Measurements from ENCODE around the gene MANEAL. TPM values are rescaled to one million over a fixed set of nuclear protein-coding genes. Genes with fewer than 3 reads are reported as not detected.

Gene MANEAL
- total RNA-seq, 1 experiment from 2014 or later: 6.4 TPM

- H3K36me3 Mint-ChIP-seq: peaks cover 6% of the 10 kb centered on the region; the same call in 1 of the 2 replicates
- H3K27ac Mint-ChIP-seq: no peak overlapping the region
- ATAC-seq: peak; percentile 60
- ChIA-PET CTCF (interaction anchor here (0.6 to 2.0 kb wide), 5 partner anchors 12 to 172 kb away, joined by 3 to 10 read pairs (median 6); partner anchors contain the start of genes C1orf122, EPHA10, MTF1 and YRDC), POLR2A (interaction anchor here (2.3 kb wide), 1 partner anchor 13 kb away, joined by 16 read pairs; the partner anchor contains the start of genes C1orf122 and YRDC)
- H3K4me3 Mint-ChIP-seq: peak overlapping the region; percentile 69
- DNase-seq (ENCODE audit: low spot score): peak; percentile 85
- H3K4me1 Mint-ChIP-seq: peaks cover 12% of the 10 kb centered on the region
- no peaks in the 10 kb centered on the region for H3K9me3 Mint-ChIP-seq
- peaks cover 46% of the 10 kb centered on the region for H3K27me3 Mint-ChIP-seq (ENCODE audit: low read depth)
- peak; percentile 79; the same call in 1 of the 2 replicates for TF ChIP-seq CREM (CRISPR knock-in tag; IDR thresholded peaks at IDR 0.05)
- TF ChIP-seq ZNF219 (CRISPR knock-in tag; IDR thresholded peaks at IDR 0.05; ENCODE audit: borderline replicate concordance): peak; percentile 96
- TF ChIP-seq ESRRA (CRISPR knock-in tag; IDR thresholded peaks at IDR 0.05; ENCODE audit: borderline replicate concordance): peak; percentile 92; the same call in 1 of the 2 replicates
- 0 out of 2 replicates have a peak, but pooled peaks have one; percentile 27 for TF ChIP-seq ZNF423 (CRISPR knock-in tag; IDR thresholded peaks at IDR 0.05)
- no peak for TF ChIP-seq ZNF416 (CRISPR knock-in tag; IDR thresholded peaks at IDR 0.05)
- TF ChIP-seq ZNF671 (CRISPR knock-in tag; IDR thresholded peaks at IDR 0.05): no peak
- TF ChIP-seq NFE2L1 (CRISPR knock-in tag; IDR thresholded peaks at IDR 0.05): peak; percentile 93
- TF ChIP-seq ATF3 (CRISPR knock-in tag; conservative IDR thresholded peaks at IDR 0.05): no peak
- TF ChIP-seq ZNF281 (CRISPR knock-in tag; IDR thresholded peaks at IDR 0.05): peak; percentile 95
- no peak for TF ChIP-seq CDX4 (CRISPR knock-in tag; IDR thresholded peaks at IDR 0.05; ENCODE audit: borderline replicate concordance)
- TF ChIP-seq JAZF1 (CRISPR knock-in tag; IDR thresholded peaks at IDR 0.05): no peak
- no peak for TF ChIP-seq NR3C1 (CRISPR knock-in tag; conservative IDR thresholded peaks at IDR 0.05; ENCODE audit: low read depth)
- TF ChIP-seq IRF1 (CRISPR knock-in tag; IDR thresholded peaks at IDR 0.05): peak; percentile 68; the same call in 1 of the 2 replicates
- TF ChIP-seq PRRX2 (CRISPR knock-in tag; IDR thresholded peaks at IDR 0.05): no peak
- TF ChIP-seq OVOL2 (CRISPR knock-in tag; IDR thresholded peaks at IDR 0.05; ENCODE audit: borderline replicate concordance): no peak
- TF ChIP-seq, protein P1, sequence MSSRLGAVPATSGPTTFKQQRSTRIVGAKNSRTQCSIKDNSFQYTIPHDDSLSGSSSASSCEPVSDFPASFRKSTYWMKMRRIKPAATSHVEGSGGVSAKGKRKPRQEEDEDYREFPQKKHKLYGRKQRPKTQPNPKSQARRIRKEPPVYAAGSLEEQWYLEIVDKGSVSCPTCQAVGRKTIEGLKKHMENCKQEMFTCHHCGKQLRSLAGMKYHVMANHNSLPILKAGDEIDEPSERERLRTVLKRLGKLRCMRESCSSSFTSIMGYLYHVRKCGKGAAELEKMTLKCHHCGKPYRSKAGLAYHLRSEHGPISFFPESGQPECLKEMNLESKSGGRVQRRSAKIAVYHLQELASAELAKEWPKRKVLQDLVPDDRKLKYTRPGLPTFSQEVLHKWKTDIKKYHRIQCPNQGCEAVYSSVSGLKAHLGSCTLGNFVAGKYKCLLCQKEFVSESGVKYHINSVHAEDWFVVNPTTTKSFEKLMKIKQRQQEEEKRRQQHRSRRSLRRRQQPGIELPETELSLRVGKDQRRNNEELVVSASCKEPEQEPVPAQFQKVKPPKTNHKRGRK (CRISPR knock-in tag; IDR thresholded peaks at IDR 0.05; ENCODE audit: borderline replicate concordance): 0 out of 2 replicates have a peak, but pooled peaks have one; percentile 80
- TF ChIP-seq, protein P2, sequence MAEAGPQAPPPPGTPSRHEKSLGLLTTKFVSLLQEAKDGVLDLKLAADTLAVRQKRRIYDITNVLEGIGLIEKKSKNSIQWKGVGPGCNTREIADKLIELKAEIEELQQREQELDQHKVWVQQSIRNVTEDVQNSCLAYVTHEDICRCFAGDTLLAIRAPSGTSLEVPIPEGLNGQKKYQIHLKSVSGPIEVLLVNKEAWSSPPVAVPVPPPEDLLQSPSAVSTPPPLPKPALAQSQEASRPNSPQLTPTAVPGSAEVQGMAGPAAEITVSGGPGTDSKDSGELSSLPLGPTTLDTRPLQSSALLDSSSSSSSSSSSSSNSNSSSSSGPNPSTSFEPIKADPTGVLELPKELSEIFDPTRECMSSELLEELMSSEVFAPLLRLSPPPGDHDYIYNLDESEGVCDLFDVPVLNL (CRISPR knock-in tag; IDR thresholded peaks at IDR 0.05; ENCODE audit: borderline replicate concordance, low read depth): peak; percentile 79
- TF ChIP-seq ZNF396 (CRISPR knock-in tag; IDR thresholded peaks at IDR 0.05; ENCODE audit: borderline replicate concordance): no peak
- TF ChIP-seq, protein P3, sequence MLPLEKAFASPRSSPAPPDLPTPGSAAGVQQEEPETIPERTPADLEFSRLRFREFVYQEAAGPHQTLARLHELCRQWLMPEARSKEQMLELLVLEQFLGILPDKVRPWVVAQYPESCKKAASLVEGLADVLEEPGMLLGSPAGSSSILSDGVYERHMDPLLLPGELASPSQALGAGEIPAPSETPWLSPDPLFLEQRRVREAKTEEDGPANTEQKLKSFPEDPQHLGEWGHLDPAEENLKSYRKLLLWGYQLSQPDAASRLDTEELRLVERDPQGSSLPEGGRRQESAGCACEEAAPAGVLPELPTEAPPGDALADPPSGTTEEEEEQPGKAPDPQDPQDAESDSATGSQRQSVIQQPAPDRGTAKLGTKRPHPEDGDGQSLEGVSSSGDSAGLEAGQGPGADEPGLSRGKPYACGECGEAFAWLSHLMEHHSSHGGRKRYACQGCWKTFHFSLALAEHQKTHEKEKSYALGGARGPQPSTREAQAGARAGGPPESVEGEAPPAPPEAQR (CRISPR knock-in tag; IDR thresholded peaks at IDR 0.05): no peak
- TF ChIP-seq TCF7 (CRISPR knock-in tag; IDR thresholded peaks at IDR 0.05; ENCODE audit: low read depth): peak; percentile 89; the same call in 1 of the 2 replicates
- TF ChIP-seq TP53 (CRISPR knock-in tag; IDR thresholded peaks at IDR 0.05): peak; percentile 43; the same call in 1 of the 2 replicates
- TF ChIP-seq RORB (CRISPR knock-in tag; IDR thresholded peaks at IDR 0.05): no peak
- no peak; the same call in 1 of the 2 replicates for TF ChIP-seq MLX (CRISPR knock-in tag; IDR thresholded peaks at IDR 0.05)
- TF ChIP-seq ERG (CRISPR knock-in tag; IDR thresholded peaks at IDR 0.05): no peak
These were observed 1.9 kb downstream of the MANEAL start for GRCh38 chr1:37795340-37796125.
